HEK293 (cell line): ENCODE measurements around the gene NCOA7.
A peak's percentile ranks its signal among the peaks of the same experiment; 100 is the strongest.

Experiments
- EGR2 ChIP-seq: fragments of 450-650 bp; formaldehyde crosslinking; IDR thresholded peaks from 2 replicates; pipeline ENCODE4 v1.5.1; 2016; ENCODE audit warnings: low read depth, missing biosample characterization, missing genetic modification characterization
- GLI2 ChIP-seq: fragments of 450-650 bp; formaldehyde crosslinking; IDR thresholded peaks from 2 replicates; pipeline ENCODE4; 2017; ENCODE audit warnings: missing biosample characterization, missing genetic modification characterization, low read depth, borderline replicate concordance
- GLIS1 ChIP-seq: fragments of 450-650 bp; formaldehyde crosslinking; IDR thresholded peaks from 2 replicates; pipeline ENCODE4 v1.5.1; 2016; ENCODE audit warnings: missing biosample characterization, missing genetic modification characterization
- KLF1 ChIP-seq: fragments of 450-650 bp; formaldehyde crosslinking; IDR thresholded peaks from 2 replicates; pipeline ENCODE4 v1.5.1; 2016; ENCODE audit warnings: missing biosample characterization, missing genetic modification characterization
- KLF16 ChIP-seq: fragments of 450-650 bp; formaldehyde crosslinking; IDR thresholded peaks from 2 replicates; pipeline ENCODE4 v1.5.1; 2017; ENCODE audit warnings: missing biosample characterization, missing genetic modification characterization
- PRDM1 ChIP-seq: fragments of 450-650 bp; formaldehyde crosslinking; IDR thresholded peaks from 2 replicates; pipeline ENCODE4; 2016; ENCODE audit warnings: missing biosample characterization, missing genetic modification characterization
- REPIN1 ChIP-seq: fragments of 450-650 bp; formaldehyde crosslinking; IDR thresholded peaks from 2 replicates; pipeline ENCODE4 v1.5.1; 2017; ENCODE audit warnings: missing biosample characterization, missing genetic modification characterization, low read depth
- TRIM28 ChIP-seq: IDR thresholded peaks from 2 replicates; pipeline ENCODE4 v1.6.1; 2011; ENCODE audit warnings: low read length, control low read depth, borderline replicate concordance
- YY2 ChIP-seq: fragments of 450-650 bp; formaldehyde crosslinking; IDR thresholded peaks from 2 replicates; pipeline ENCODE4 v1.5.1; 2016; ENCODE audit warnings: missing biosample characterization, missing genetic modification characterization
- ZBTB20 ChIP-seq: fragments of 450-650 bp; formaldehyde crosslinking; IDR thresholded peaks from 2 replicates; pipeline ENCODE4 v1.5.1; 2016; ENCODE audit warnings: missing biosample characterization, missing genetic modification characterization
- ZBTB26 ChIP-seq: fragments of 450-650 bp; formaldehyde crosslinking; optimal IDR thresholded peaks from 2 replicates; pipeline ENCODE3; 2016; ENCODE audit warnings: missing biosample characterization, mild to moderate bottlenecking, missing genetic modification characterization
- ZBTB6 ChIP-seq: fragments of 450-650 bp; formaldehyde crosslinking; IDR thresholded peaks from 2 replicates; pipeline ENCODE4 v1.5.1; 2017; ENCODE audit warnings: missing biosample characterization, missing genetic modification characterization
- ZFHX2 ChIP-seq: fragments of 450-650 bp; formaldehyde crosslinking; conservative IDR thresholded peaks from 2 replicates; pipeline ENCODE4 v1.5.1; 2016; ENCODE audit warnings: missing biosample characterization, missing genetic modification characterization
- ZNF10 ChIP-seq: fragments of 450-650 bp; formaldehyde crosslinking; IDR thresholded peaks from 2 replicates; pipeline ENCODE4 v1.5.1; 2017; ENCODE audit warnings: missing biosample characterization, missing genetic modification characterization
- ZNF112 ChIP-seq: fragments of 450-650 bp; formaldehyde crosslinking; IDR thresholded peaks from 2 replicates; pipeline ENCODE4 v1.5.0; 2017; ENCODE audit warnings: missing biosample characterization, missing genetic modification characterization
- ZNF133 ChIP-seq: fragments of 450-650 bp; formaldehyde crosslinking; IDR thresholded peaks from 2 replicates; pipeline ENCODE4 v1.5.1; 2016; ENCODE audit warnings: missing biosample characterization, missing genetic modification characterization
- ZNF175 ChIP-seq: fragments of 450-650 bp; formaldehyde crosslinking; IDR thresholded peaks from 2 replicates; pipeline ENCODE4 v1.5.1; 2016; ENCODE audit warnings: missing biosample characterization, missing genetic modification characterization
- ZNF19 ChIP-seq: fragments of 450-650 bp; formaldehyde crosslinking; IDR thresholded peaks from 2 replicates; pipeline ENCODE4; 2016; ENCODE audit warnings: missing biosample characterization, missing genetic modification characterization, low read depth
- ZNF423 ChIP-seq: fragments of 450-650 bp; formaldehyde crosslinking; IDR thresholded peaks from 2 replicates; pipeline ENCODE4 v1.5.1; 2016; ENCODE audit warnings: missing biosample characterization, missing genetic modification characterization
- ZNF449 ChIP-seq: fragments of 450-650 bp; formaldehyde crosslinking; IDR thresholded peaks from 2 replicates; pipeline ENCODE4 v1.5.1; 2017; ENCODE audit warnings: missing biosample characterization, mild to moderate bottlenecking, missing genetic modification characterization, moderate library complexity
- ZNF510 ChIP-seq: fragments of 450-650 bp; formaldehyde crosslinking; IDR thresholded peaks from 2 replicates; pipeline ENCODE4 v1.5.1; 2018; ENCODE audit warnings: mild to moderate bottlenecking, missing genetic modification characterization, missing biosample characterization; ENCODE audit not compliant: insufficient replicate concordance
- ZNF521 ChIP-seq: fragments of 450-650 bp; formaldehyde crosslinking; IDR thresholded peaks from 2 replicates; pipeline ENCODE4 v1.5.1; 2017; ENCODE audit warnings: missing biosample characterization, mild to moderate bottlenecking, missing genetic modification characterization
- ZNF529 ChIP-seq: fragments of 450-650 bp; formaldehyde crosslinking; IDR thresholded peaks from 2 replicates; pipeline ENCODE4 v1.5.1; 2017; ENCODE audit warnings: missing genetic modification characterization, missing biosample characterization; ENCODE audit not compliant: insufficient replicate concordance
- ZNF530 ChIP-seq: fragments of 450-650 bp; formaldehyde crosslinking; IDR thresholded peaks from 2 replicates; pipeline ENCODE4 v1.5.1; 2016; ENCODE audit warnings: low read depth, missing biosample characterization, missing genetic modification characterization
- ZNF549 ChIP-seq: fragments of 450-650 bp; IDR thresholded peaks from 2 replicates; pipeline ENCODE4 v1.5.1; 2018; ENCODE audit warnings: missing biosample characterization, missing genetic modification characterization, mild to moderate bottlenecking, inconsistent platforms, moderate library complexity
- ZNF560 ChIP-seq: fragments of 450-650 bp; formaldehyde crosslinking; IDR thresholded peaks from 2 replicates; pipeline ENCODE4 v1.5.1; 2017; ENCODE audit warnings: missing biosample characterization, missing genetic modification characterization, borderline replicate concordance
- ZNF621 ChIP-seq: fragments of 450-650 bp; formaldehyde crosslinking; IDR thresholded peaks from 2 replicates; pipeline ENCODE4 v1.5.1; 2017; ENCODE audit warnings: missing biosample characterization, missing genetic modification characterization
- ZNF660 ChIP-seq: fragments of 450-650 bp; IDR thresholded peaks from 2 replicates; pipeline ENCODE4 v1.5.1; 2018; ENCODE audit warnings: missing biosample characterization, mild to moderate bottlenecking, missing genetic modification characterization
- ZNF768 ChIP-seq: fragments of 450-650 bp; formaldehyde crosslinking; IDR thresholded peaks from 2 replicates; pipeline ENCODE4 v1.5.1; 2018; ENCODE audit warnings: missing biosample characterization, mild to moderate bottlenecking, missing genetic modification characterization
- ZNF785 ChIP-seq: fragments of 450-650 bp; formaldehyde crosslinking; IDR thresholded peaks from 2 replicates; pipeline ENCODE4 v1.5.1; 2016; ENCODE audit warnings: missing biosample characterization, missing genetic modification characterization
- ZNF791 ChIP-seq: fragments of 450-650 bp; formaldehyde crosslinking; IDR thresholded peaks from 2 replicates; pipeline ENCODE4 v1.5.1; 2016; ENCODE audit warnings: missing biosample characterization, missing genetic modification characterization
- ZSCAN4 ChIP-seq: fragments of 450-650 bp; formaldehyde crosslinking; IDR thresholded peaks from 2 replicates; pipeline ENCODE4 v1.5.1; 2017; ENCODE audit warnings: missing biosample characterization, missing genetic modification characterization
- ZSCAN5A ChIP-seq: fragments of 450-650 bp; formaldehyde crosslinking; IDR thresholded peaks from 2 replicates; pipeline ENCODE4 v1.5.1; 2016; ENCODE audit warnings: missing biosample characterization, missing genetic modification characterization

Gene NCOA7

GRCh38 chr6:125812394-125813292 is 21.9 kb downstream of the NCOA7 start (continued):
- TF ChIP-seq YY2 (peak; percentile 45; the same call in 1 of the 2 replicates), PRDM1 (tag by site-specific recombination) (peak; percentile 98), ZBTB20 (0 out of 2 replicates have a peak, but pooled peaks have one; percentile 24), ZSCAN5A (tag by site-specific recombination) (no peak), REPIN1 (tag by site-specific recombination) (no peak), ZNF529 (tag by site-specific recombination) (no peak), ZNF510 (tag by site-specific recombination) (no peak), EGR2 (tag by site-specific recombination) (no peak), ZNF560 (tag by site-specific recombination) (no peak), ZNF785 (tag by site-specific recombination) (no peak), KLF16 (tag by site-specific recombination) (peak; percentile 73), KLF1 (tag by site-specific recombination) (peak; percentile 74), ZNF112 (tag by site-specific recombination) (no peak), ZFHX2 (tag by site-specific recombination) (peak; percentile 50; the same call in 1 of the 2 replicates), ZNF791 (tag by site-specific recombination) (no peak), ZNF768 (tag by site-specific recombination) (no peak), ZSCAN4 (tag by site-specific recombination) (peak; percentile 20; the same call in 1 of the 2 replicates), ZNF133 (no peak), ZNF530 (tag by site-specific recombination) (no peak), ZNF660 (tag by site-specific recombination) (no peak), ZNF10 (tag by site-specific recombination) (peak; percentile 41; the same call in 1 of the 2 replicates), ZBTB26 (tag by site-specific recombination) (no peak), ZNF449 (tag by site-specific recombination) (no peak; the same call in 1 of the 2 replicates), GLI2 (tag by site-specific recombination) (no peak), GLIS1 (no peak), ZNF549 (tag by site-specific recombination) (no peak), ZNF19 (no peak), ZNF423 (tag by site-specific recombination) (no peak), TRIM28 (peak; percentile 54), ZNF621 (tag by site-specific recombination) (no peak), ZBTB6 (tag by site-specific recombination) (no peak), ZNF521 (no peak), ZNF175 (no peak)
